Bladder microvascular endothelial cell (primary cell): ENCODE data around the gene PADI3. TPM values are rescaled to one million over a fixed set of nuclear protein-coding genes. Genes with fewer than 3 reads are reported as not detected.

Source experiments
- total RNA-seq: library from RNA; depleted of rRNA; stranded (reverse); fragments of >200 nt; gene quantifications from 2 replicates; pipeline ENCODE4 v1.2.3, GENCODE V29; 2014

Gene PADI3, protein sequence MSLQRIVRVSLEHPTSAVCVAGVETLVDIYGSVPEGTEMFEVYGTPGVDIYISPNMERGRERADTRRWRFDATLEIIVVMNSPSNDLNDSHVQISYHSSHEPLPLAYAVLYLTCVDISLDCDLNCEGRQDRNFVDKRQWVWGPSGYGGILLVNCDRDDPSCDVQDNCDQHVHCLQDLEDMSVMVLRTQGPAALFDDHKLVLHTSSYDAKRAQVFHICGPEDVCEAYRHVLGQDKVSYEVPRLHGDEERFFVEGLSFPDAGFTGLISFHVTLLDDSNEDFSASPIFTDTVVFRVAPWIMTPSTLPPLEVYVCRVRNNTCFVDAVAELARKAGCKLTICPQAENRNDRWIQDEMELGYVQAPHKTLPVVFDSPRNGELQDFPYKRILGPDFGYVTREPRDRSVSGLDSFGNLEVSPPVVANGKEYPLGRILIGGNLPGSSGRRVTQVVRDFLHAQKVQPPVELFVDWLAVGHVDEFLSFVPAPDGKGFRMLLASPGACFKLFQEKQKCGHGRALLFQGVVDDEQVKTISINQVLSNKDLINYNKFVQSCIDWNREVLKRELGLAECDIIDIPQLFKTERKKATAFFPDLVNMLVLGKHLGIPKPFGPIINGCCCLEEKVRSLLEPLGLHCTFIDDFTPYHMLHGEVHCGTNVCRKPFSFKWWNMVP
- not detected in 2 replicates for total RNA-seq

DNA sequence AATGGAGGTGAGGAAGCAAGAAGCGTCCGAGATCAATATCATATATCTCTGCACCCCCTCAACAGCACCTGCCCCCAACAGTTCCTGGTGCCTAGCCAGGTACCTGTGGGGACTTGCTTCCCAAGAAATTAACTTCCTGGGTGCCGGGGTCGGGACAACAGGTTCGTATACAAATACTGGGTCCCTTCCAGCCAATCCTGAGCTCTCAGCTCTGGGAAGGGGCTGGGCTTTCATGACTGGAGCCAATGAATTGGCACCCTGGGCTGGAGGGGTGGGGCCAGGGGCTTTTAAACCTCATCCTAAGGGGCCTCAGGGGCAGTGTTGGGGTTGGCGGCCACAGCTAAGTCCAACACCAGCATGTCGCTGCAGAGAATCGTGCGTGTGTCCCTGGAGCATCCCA lies at the start of gene PADI3:
Gene PADI3, plus strand, starts transcription at position 318 of the 400 bp plus-strand sequence. Its CDS starts 40 bp downstream, at position 358.

DNA sequence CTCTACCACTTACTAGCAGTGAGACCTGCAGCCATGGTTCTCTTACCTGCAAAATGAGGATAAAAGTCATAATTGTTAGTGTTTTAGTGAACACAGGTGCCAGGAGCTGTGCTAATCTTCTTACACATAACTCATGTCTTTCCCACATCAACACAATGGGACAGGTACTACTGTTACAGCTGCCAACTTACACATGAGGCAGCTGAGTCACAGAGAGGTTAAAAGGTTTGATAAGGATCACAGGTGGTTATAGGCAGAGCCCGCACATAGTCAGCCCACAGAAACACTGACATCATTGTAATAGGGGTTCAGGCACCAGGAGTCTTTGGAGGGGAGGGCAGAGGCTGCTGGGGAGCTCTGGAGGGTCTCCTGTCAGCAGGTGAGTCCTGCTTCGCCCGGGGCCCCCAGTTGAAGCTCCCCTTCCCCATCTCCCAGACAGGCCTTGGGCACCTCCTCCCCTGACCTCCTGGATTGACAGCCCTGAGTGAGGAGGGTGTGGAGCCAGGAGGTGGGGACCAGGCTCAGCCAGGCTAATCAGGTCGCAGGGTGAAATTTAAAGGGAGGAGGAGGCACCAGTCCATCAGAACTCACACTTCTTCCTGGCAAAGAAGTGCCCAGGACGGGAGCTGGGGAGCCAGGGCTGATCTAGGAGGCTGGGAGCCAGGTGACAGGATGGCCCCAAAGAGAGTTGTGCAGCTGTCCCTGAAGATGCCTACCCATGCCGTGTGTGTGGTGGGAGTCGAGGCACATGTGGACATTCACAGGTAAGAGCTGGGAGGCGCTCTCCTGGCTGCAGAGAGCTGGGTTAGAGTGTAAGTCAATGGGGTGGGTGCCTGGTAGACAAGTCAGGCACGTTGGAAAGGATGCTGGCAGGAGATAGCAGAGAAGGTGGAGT lies 44.1 kb upstream of the PADI3 start, which contains the start of gene PADI1:
Gene PADI1, plus strand, starts transcription at position 583 of the 895 bp plus-strand sequence. Its CDS starts 90 bp downstream, at position 673.

DNA sequence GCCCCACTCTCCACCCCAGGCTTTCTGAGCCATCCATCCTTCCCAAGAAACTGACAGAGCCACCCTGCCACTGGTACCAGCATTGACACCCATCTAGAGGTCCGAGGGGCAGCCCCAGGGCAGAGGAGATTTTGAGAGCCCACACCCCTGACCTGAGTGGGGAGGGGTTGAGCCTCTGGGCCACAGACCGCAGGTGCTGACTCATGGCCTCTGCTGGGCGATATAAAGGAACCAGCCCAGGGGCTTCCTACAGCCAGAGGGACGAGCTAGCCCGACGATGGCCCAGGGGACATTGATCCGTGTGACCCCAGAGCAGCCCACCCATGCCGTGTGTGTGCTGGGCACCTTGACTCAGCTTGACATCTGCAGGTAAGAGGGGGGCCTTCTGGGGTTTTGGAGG lies 59.0 kb downstream of the PADI3 start, which contains the start of gene PADI4:
Gene PADI4, plus strand, starts transcription at position 252 of the 400 bp plus-strand sequence. Its CDS starts 26 bp downstream, at position 278.

Other genes starting within 250 kb of the PADI3 start
- 51.5 and 152 TPM in 2 replicates for gene ATP13A2, start 237.2 kb upstream of the PADI3 start, total RNA-seq
- 127 and 133 TPM in 2 replicates for gene SDHB, start 195.1 kb upstream of the PADI3 start, total RNA-seq
- under 0.01 and 0.38 TPM in 2 replicates for gene PADI2, start 129.6 kb upstream of the PADI3 start, total RNA-seq
- gene PADI1, start 44.0 kb upstream of the PADI3 start, total RNA-seq, result under 0.01 TPM in 2 replicates
- gene PADI4, start 59.1 kb downstream of the PADI3 start, total RNA-seq, result not detected in 2 replicates
- not detected in 2 replicates for gene PADI6, start 123.1 kb downstream of the PADI3 start, total RNA-seq
- gene RCC2, start 190.6 kb downstream of the PADI3 start, total RNA-seq, result 58.8 and 87.2 TPM in 2 replicates